Stimulated activated CD8-positive, alpha-beta memory T cell treated with anti-CD3 and anti-CD28 coated beads, Interleukin-4, amount 100 ng/mL, for 4 hours (primary cell): ENCODE measurements around the gene OR2T4.

Source experiments
- DNase-seq, 2 donors: peaks; one replicate each; pipeline ENCODE4 v3.0.0-alpha.2; 2020; ENCODE audit warnings: low read depth in 2 of 2, low spot score in 1 of 2

OR2T4 gene

GRCh38 chr1:248361121-248361715, at the start of gene OR2T4:
OR2T4 (plus strand) TSS chr1:248361665; CDS start chr1:248361665, 0 bp downstream.
- DNase-seq: no peak

GRCh38 chr1:248316796-248317195, 44.7 kb upstream of the OR2T4 start:
- DNase-seq: no peak

- no peak for DNase-seq
Observed at GRCh38 chr1:248324468-248324867, 37.0 kb upstream of the OR2T4 start, which contains the start of gene OR2M7. OR2M7 (minus strand) TSS chr1:248324568; CDS start chr1:248324568, 0 bp downstream.

GRCh38 chr1:248343451-248343850, 18.0 kb upstream of the OR2T4 start:
- DNase-seq: no peak

- no peak for DNase-seq
Observed at GRCh38 chr1:248348475-248348874, 13.0 kb upstream of the OR2T4 start, which contains the start of gene OR14C36. OR14C36 (plus strand) TSS chr1:248348775; CDS start chr1:248348775, 0 bp downstream.

GRCh38 chr1:248359415-248359814, 2.0 kb upstream of the OR2T4 start:
- no peak for DNase-seq

GRCh38 chr1:248366609-248367008, 5.1 kb downstream of the OR2T4 start:
- no peak for DNase-seq

GRCh38 chr1:248372394-248372793, 10.9 kb downstream of the OR2T4 start:
- no peak for DNase-seq

- DNase-seq: no peak
Observed at GRCh38 chr1:248373761-248374160, 12.3 kb downstream of the OR2T4 start.

- no peak for DNase-seq
Observed at GRCh38 chr1:248375446-248375845, 14.0 kb downstream of the OR2T4 start, which contains the start of gene OR2T6. OR2T6 (plus strand) TSS chr1:248375746; CDS start chr1:248387609, 11,863 bp downstream.

- no peak for DNase-seq
Observed at GRCh38 chr1:248376916-248377315, 15.5 kb downstream of the OR2T4 start.

GRCh38 chr1:248380854-248381253, 19.4 kb downstream of the OR2T4 start:
- no peak for DNase-seq

GRCh38 chr1:248388426-248388825, 27.0 kb downstream of the OR2T4 start:
- DNase-seq: no peak

- DNase-seq: no peak
Observed at GRCh38 chr1:248393050-248393449, 31.6 kb downstream of the OR2T4 start.

- DNase-seq: no peak
Observed at GRCh38 chr1:248402748-248403147, 41.3 kb downstream of the OR2T4 start, which contains the start of gene OR2T1. OR2T1 (plus strand) TSS chr1:248403048; CDS start chr1:248406148, 3,100 bp downstream.

GRCh38 chr1:248404024-248404423, 42.6 kb downstream of the OR2T4 start:
- DNase-seq: no peak

- no peak for DNase-seq
Observed at GRCh38 chr1:248406721-248407692, 45.5 kb downstream of the OR2T4 start.
